Pons (tissue), 1 donor: ENCODE results near the gene CSTB.
"Not testable (repeated sequence)": the region's sequence is repeated elsewhere in the genome, so short reads cannot be mapped to it uniquely, and the experiment has no call there.

ENCODE experiments used
- DNase-seq: peaks from one replicate; pipeline ENCODE4 v3.0.0-alpha.2; 2016; ENCODE audit warnings: low spot score

Gene CSTB, protein sequence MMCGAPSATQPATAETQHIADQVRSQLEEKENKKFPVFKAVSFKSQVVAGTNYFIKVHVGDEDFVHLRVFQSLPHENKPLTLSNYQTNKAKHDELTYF

DNA sequence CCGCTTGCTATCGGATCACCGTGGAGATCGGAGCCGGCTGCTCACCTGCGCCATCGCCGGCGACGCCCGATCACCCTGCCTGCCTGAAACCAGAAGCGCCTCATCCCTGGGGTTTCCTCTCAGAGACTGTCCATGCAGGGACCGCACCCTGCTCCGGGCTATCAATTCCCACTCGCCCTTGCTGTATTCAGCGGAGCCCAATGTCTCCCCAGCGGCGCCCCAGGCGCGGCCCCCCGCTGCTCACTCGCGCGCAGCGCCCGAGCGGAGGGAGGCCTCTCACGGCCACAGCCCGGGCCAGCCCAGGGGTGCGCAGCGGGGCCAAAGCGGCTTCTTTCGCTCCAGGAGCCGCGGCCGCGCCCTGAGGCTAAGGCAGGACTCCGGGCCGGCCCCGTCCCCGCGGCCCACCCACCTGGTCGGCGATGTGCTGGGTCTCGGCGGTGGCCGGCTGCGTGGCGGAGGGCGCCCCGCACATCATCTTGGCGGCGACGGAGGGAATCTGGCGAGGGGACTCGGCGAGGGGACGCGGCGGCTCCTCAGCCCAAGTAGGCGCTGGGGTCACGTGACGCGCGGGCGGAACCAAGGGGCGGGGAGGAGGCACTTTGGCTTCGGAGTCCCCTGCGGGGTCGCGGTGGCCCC lies at the start of gene CSTB:
Gene CSTB (minus strand): TSS at position 514 of the 636 bp plus-strand sequence. CDS start 39 bp downstream, at position 475.
- DNase-seq, result peak; percentile 61

DNA sequence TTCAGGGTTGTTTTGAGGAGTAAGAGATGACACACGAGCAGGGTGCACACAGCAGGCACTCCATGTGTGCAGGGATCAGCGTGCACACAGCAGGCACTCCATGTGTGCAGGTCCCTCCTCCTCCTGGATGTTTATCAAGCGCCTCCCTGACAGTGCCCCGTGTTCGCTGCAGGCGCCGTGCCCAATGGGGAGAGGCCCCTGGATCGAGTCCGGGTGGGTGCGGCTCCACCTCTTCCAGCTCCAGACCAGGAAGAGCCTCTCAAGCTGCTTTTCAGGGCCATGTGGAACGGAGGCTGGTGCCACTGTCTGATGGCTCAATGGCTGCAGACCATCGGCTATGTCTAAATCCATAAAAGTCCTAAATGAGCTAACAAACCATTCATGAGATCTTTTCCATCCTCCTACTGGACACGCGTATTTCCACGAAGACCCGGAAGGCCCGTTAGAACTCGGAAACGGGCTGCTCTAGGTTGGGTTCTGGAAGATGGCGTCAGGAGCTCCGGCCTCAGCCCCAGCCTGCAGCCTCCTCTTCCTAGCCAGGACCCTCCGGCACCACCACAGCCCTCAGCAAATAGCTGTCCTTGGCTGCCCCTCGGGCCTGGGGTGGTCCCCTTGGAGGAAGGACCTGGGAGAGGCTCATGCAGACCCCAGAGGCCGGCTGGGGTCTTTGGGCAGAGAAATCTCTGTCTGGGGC lies 49.3 kb upstream of the CSTB start:
- DNase-seq, result no peak

DNA sequence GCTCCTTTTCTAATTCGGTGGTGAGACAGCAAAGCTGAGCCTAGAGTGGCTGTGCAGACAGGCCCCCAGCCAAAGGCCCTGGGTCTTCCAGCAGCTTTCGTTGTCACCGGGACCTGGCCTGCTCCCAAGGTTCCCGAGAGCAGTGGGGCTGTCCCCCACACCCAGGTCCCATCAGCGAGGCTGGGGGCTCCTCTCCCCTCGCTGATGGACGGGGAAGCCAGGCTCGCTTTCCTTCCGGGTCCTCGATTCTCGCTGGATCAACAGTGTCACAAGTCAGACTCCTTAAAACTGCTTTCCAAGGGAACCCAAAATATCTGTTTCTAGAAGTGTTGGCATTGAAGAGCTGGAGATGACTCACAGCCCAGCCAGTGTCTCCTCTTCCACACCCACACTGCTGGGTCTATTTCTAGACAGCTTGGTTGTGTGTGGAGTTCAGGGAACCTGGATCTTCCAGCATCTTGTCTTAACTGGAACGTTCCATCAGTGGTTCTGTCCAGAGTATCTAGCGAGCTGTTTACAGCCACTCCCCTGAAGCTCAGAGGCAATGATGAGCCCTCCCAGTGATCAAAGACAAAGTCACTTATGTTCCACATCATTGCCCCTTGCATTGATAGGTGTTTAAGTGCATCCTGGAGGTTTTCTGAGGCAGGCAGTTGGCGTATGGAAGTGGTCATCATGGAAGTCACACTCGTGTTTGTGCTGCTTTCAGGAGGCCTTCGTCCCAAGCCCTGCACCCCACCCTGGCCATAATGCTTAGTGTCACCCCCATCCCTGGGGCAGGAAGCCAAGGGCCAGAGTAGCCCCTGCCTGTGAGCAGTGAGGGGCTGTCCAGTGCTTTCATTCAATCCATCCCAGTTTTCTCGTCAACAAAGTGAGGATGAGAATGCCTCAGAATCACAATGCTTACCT lies 48.5 kb upstream of the CSTB start:
- DNase-seq, result no peak

DNA sequence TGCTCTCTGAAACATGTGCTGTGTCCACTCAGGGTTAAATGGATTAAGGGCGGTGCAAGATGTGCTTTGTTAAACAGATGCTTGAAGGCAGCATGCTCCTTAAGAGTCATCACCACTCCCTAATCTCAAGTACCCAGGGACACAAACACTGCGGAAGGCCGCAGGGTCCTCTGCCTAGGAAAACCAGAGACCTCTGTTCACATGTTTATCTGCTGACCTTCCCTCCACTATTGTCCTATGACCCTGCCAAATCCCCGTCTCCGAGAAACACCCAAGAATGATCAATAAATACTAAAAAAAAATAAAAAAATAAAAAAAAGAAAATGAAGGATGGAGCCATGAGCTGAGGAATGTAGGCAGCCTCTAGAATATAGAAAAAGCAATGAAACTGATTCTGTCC lies 46.6 kb upstream of the CSTB start:
- not testable (repeated sequence) for DNase-seq

DNA sequence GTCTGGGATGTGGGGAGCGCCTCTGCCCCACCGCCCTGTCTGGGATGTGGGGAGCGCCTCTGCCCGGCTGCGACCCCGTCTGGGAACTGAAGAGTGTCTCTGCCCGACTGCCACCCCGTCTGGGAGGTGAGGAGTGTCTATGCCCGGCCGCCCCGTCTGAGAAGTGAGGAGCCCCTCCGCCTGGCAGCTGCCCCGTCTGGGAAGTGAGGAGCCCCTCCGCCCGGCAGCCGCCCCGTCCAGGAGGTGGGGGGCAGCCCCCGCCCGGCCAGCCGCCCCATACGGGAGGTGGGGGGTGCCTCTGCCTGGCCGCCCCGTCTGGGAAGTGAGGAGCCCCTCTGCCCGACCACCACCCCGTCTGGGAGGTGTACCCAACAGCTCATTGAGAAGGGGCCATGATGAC lies 46.1 kb upstream of the CSTB start:
- not testable (repeated sequence) for DNase-seq

DNA sequence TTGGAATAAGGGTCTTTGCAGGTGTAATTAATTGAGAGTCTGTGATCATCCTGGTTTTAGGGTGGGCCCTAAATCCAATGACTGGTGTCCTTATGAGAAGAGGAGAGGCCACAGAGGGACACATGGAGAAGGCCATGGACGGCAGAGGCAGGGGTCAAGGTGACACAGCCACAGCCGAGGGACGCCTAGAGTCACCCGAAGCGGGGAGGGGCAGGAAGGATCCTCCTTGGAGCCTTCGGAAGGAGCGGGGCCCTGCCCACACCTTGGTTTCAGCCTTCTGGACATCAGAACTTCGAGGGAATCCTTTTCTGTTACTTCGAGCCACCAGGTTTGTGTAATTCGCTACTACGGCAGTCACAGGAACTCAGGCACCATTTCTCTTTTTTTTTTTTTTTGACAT lies 44.4 kb upstream of the CSTB start:
- no peak for DNase-seq

DNA sequence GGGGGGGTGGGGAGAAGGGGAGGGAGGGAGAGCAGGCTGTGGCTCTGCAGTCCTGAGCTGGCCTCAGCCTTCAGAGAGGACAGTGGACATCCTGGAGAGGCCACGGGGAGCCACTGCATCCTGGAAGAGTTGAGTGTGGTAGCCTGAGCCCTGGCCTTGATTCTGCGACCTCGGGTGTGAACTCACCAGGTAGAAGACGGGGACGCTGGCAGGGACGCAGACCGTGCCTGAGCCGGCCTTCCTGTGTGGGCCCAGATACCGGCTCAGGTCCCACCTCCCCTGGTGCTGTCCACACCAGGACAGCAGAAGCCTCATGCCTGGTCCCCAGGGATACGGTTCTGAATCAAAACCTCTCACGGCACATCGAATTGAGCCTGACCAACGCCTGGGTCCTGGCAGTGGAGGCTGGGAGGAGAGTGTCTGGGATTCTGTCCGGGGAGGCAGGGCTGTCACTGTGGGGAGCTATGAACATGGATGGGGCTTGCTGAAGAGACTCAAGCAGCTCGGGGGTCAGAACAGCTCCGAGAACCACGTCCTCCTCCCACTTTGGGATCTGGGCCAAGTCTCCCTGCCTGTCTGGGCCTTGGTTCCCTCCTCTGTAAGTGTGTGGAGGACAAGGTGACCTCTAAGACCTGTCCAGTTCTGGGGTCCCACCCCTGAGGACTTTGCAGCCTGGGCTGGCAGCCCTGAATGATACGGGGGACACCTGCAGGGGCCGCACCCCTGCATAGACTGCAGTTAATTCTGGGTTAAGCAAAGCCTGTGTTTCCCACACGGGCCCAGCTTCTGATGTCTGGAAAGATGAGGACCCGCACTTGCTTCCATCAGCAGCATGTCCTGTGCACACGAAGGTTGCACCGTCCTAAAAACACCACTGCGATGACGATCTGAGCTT lies 43.6 kb upstream of the CSTB start:
- no peak for DNase-seq

DNA sequence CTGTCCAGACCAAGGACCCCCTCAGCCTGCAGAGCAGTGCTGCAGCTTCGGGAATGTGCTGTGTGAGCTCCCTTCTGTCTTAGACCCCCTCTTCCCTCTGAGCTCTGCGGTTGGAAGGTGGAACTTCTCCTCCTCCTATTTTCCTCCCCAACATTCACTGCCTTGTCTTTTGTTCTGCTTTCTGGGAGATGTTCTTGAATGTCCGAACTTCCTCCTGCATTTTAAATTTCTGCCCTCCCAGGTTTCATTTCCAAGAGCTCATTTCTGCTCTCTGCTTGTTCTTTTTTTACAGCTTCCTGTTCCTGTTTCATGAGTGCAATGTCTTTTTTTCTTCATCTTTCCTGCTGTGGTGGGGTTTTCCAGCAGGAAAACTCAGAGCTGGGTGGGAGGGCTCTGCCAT lies 42.6 kb upstream of the CSTB start:
- peak; percentile 79 for DNase-seq

DNA sequence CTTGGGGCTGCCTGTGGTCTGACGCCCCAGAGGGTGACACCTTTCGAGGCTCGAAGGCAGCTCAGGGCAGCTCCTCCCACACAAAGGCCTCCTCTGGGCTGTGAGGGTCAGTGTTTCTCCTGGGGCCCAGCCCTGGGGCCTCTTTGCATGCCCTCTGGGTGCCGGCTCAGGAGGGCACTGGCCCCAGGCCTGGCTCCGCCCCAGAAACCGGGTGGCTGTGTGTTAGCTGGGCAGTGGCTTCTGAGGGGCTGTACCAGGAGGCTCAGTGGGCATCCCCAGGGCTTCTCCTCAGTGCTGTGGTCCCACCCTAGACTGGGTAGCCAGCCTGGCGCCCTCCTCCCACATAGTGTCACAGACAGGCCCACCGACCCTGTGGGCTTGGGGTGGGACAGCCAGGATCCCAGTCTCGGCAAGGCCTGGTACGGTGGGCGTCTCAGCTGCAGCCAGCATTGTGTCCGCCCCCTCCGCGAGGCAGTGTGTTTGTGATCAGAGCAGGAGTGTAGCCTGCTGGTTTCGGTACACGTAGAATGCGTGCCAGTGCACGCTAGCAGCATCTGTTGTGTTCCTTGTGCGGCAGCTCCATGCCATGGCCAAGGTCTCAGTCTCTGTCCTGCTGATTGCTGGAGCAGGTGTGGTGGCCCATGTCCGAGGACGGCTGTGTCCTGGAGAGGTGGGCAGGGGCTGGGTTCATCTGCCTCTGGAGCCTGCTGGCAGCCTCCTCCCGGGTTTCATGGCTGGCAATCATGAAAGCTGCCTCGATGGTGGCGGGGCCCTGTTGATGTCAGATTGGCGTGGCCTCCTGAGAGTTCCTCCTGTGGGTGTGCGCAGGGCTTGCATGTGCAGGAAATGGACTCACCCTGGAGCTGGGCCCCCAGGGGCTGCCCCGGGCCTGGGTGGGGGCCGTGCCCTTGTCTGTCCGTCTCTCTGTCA lies 41.3 kb upstream of the CSTB start:
- DNase-seq, result no peak

DNA sequence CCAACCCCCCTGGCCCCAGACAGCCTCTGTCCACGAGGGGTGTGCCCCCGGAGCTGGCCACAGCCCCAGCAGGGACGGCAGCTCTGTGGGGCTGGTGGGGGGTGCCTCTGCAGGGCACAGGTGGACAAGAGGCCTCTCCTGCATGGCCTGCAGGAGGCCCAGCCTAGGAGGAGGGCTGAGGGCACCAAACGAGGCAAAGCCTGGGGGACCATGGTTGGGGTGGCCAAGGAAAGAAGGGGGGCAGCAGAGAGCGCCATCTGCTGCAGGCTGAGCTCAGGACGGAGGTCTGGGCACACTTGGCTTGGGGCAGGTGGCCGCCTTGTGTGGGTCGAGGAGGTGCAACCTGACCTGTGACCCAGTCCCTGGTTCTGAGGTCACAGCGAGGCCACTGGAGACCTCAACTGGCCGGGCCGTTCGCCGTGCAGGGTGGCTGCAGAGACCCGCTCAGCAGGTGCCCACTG lies 40.5 kb upstream of the CSTB start:
- DNase-seq, result no peak

DNA sequence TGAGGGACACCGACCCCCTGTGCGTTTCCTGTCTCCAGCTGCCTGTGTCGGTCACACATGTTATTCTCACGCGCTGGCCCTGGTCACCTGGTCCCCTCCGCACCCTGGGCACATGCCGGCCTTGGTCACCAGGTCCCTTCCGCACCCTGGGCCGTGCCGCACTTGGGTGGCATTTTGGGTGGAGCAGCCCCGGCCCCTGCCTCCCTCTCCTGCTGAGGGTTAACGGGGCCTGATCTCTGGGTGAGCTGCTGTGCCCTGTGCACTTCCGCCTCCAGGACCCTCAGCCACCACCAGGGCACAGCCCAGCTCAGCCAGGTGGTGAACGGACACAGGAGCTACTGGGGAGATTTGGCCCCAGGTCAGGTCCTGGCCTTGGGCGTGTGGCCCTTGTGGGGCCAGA lies 39.9 kb upstream of the CSTB start:
- DNase-seq, result no peak

DNA sequence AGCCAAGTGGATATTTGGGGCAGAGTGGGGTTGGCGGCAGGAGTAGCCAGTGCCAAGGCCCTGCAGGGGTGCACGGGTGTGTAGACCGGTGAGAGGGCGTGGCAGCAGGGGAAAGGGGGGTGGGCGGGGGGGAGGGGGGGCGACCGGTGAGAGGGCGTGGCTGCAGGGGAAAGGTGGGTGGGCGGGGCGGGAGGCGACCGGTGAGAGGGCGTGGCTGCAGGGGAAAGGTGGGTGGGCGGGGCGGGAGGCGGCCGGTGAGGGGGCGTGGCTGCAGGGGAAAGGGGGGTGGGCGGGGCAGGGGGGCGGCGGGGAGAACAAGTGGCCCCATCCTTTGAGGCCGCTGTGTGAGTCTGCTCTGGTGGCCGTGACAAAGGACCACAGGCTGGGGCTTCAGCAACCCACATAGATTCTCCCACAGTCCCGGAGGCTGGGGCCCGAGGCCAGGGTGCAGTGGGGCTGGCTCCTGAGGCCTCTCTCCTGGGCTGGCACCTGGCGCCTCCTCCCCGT lies 39.1 kb upstream of the CSTB start:
- no peak for DNase-seq

DNA sequence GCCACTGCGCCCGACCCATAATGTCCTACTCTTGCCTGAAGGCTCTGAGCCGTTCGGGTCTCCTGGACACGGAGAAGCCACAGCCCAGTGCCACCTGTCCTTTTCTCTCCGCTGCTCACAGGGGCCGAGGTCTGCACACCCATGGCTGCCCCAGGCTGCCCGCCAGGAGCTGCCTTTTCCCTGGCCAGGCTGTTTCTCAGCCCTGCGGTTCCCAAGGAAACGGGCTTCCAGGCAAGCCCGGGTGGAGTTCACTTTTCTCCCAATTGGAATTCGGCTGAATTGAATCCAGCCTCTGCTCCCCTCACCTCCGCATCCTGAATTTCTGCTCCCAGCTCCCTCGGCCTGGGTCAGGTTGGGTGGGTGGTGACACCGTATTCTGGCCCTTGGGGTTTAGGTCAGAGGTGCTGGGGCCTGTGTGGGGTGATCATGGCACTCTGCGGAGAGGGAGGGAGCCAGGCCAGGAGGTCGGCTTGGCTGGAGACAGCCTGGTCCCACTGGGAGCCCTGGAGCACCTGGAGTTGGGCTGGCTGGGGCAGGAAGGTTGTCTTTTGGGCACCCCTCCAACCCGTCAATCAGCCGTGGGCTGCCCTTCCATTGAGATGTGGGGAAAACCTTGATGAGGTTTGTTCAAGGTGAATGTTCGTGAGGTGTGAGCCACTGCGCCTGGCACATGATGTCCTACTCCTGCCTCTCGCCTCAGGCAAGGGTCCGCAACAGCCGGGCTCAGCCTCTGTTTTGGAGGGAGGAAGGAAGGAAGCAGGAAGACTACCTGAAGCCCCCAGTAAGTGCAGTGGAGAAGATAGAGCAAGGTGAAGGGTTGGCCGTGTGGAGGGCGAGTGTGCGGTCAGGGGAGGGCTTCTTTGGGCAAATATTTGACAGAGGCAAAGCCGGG lies 38.4 kb upstream of the CSTB start:
- no peak for DNase-seq

DNA sequence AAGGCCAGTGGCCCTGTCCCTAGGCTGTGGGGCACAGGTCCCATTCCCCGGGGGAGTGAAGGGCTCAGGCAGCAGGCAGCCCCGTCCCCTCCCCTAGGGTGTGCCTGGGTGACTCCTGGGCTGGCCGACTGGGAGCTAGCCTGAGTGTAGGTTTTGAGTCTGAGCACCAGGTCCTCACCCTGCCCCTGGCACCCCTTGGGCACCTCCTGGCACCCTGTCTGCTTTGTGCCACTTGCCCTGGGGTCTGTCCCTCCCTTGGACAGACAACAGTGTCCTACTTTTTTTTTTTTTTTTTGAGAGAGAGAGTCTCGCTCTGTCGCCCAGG lies 37.5 kb upstream of the CSTB start:
- DNase-seq, result no peak

DNA sequence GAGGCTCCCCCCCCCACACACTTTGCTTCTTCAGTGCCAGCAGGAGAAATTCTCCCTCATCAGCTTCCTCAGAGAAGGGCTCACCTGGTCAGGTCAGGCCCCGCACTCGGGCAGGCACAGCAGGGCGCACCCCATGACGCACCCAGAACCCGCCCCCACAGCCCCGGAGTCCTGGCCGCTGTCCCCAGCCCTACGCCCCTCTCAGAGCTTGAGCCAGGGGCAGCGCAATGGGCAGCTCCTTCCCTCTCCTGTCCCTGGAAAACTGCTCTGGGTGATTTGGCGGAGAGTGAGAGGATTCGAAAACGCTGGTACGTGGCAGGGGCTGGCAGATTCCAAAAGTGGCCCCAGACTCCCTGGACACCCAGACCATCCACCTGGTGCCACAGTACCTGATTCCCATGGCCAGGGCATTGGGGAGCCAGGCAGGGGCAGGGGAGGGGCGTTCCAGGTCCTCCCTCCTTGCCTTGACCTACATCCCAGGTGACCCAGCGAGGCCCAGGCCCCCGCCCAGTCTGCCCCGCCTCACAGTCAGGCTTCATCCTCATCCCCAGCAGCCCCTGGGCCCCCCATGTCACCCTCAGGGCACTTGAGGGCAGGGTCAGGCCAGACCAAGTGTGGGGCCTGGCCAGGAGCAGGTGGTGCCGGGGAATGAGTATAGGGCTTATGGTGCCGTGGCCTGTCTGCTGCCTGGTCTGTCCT lies 37.0 kb upstream of the CSTB start:
- DNase-seq, result no peak

DNA sequence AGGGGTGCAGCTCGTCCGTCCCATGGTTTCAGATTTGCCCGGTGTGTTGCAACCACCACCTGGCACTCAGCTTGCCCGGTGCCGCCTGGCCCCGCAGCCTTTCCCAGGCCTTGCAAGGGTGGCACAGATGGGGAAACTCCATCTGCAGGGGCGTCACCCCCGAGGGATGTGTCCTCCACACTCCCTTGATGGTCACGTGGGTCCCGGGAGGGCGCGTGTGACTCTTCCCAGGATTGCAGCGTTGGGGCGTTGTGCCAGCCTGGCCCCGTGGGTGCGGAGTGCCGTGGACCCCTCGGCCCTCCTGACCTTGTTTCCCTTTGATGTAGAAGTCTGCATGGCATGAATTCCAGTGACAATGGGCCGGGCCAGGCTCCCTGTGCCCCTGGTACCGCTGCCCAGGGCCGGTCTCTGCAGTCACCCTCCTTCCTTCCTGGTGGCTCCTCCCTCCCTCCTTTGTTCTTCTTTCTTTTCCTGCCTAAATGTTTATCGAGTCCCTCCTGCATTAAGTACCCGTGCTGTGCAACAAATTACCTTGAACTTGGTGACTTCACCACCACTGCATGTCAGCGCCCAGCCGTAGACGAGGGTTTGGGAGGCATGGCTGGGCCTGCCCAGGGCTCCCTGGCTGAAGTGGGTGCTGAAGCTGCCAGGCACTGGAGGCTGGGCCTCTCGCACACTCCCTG lies 36.2 kb upstream of the CSTB start:
- no peak for DNase-seq

DNA sequence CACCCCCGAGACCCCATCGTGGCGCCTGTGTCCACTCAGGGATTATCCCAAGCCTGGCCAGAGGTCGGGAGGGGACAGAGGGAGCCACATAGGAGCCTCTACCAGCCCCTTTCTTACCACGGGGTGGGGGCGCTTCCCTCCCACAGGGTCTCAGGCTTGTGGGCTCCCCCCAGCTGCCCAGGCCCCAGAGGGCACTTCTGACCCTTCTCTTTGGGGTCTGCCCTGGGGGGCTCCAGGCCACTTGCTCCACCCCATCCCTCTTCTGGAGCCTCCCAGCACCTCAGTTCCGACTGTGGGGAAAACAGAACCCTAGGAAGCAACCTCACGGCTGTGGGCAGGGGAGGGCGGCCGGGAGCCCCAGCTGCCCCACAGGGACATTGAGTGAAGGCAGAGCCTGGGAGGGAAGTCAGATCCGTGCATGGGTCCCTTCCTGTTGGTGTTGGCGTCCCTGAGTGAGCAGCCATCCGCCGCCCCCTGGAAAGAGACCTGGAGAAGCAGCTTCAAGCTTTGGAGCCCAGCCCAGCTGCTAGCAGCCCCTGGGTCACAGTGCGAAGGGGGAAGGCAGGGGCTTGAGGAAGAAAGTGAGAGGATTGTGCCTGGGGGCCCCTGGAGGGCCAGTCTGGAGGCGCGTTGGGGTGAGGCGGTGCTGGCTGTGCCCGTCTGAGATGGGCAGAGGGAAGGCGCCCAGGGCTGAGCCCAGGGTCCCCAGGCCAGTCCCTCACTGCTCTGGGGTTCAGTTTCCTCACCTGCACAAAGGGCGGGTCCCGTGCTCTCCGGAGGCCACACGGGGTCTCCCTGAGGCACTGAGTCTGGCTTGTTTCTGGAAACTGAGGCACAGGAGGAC lies 35.4 kb upstream of the CSTB start:
- DNase-seq, result no peak
